Right kidney (tissue), 1 donor: ENCODE measurements around the gene LAG3.

ENCODE experiments used
- DNase-seq: peaks from one replicate; pipeline ENCODE4 v3.0.0-alpha.2; 2016

The LAG3 gene

GRCh38 chr12:6772726-6773589 lies 638 bp downstream of the LAG3 start:
- DNase-seq: no peak

GRCh38 chr12:6773590-6774351 lies 1.5 kb downstream of the LAG3 start:
- peak; percentile 60 for DNase-seq

GRCh38 chr12:6774499-6775062 lies 2.3 kb downstream of the LAG3 start:
- no peak for DNase-seq

- no peak for DNase-seq
These were observed 3.2 kb downstream of the LAG3 start for GRCh38 chr12:6775185-6776174.

GRCh38 chr12:6777386-6777785 lies 5.1 kb downstream of the LAG3 start:
- no peak for DNase-seq

GRCh38 chr12:6778217-6778573 lies 5.9 kb downstream of the LAG3 start:
- DNase-seq: no peak

- peak; percentile 91 for DNase-seq
These were observed 6.5 kb downstream of the LAG3 start for GRCh38 chr12:6778574-6779550.

GRCh38 chr12:6779708-6780432 lies 7.5 kb downstream of the LAG3 start:
- no peak for DNase-seq

GRCh38 chr12:6780573-6780972 lies 8.3 kb downstream of the LAG3 start:
- DNase-seq: no peak

GRCh38 chr12:6782119-6782518 lies 9.8 kb downstream of the LAG3 start:
- DNase-seq: no peak

GRCh38 chr12:6782850-6783566 lies 10.7 kb downstream of the LAG3 start:
- no peak for DNase-seq

GRCh38 chr12:6783828-6784227 lies 11.5 kb downstream of the LAG3 start:
- DNase-seq: no peak

- no peak for DNase-seq
These were observed 12.0 kb downstream of the LAG3 start for GRCh38 chr12:6784296-6784695.

- no peak for DNase-seq
These were observed 12.4 kb downstream of the LAG3 start for GRCh38 chr12:6784761-6785160.

- no peak for DNase-seq
These were observed 14.2 kb downstream of the LAG3 start for GRCh38 chr12:6786416-6787094.

GRCh38 chr12:6787309-6787708 lies 15.0 kb downstream of the LAG3 start:
- DNase-seq: no peak

- DNase-seq: no peak
These were observed 16.9 kb downstream of the LAG3 start, which contains the start of gene CD4 for GRCh38 chr12:6788972-6789924. CD4 (plus strand) TSS chr12:6789528; CDS start chr12:6800139, 10,611 bp downstream.
